NCI-H460 (cell line): ENCODE data around the gene ZNF398. TPM values are rescaled to one million over a fixed set of nuclear protein-coding genes. Genes with fewer than 3 reads are reported as not detected.
"Not testable (repeated sequence)": the region's sequence is repeated elsewhere in the genome, so short reads cannot be mapped to it uniquely, and the experiment has no call there.

ENCODE experiments used
- DNase-seq: peaks from one replicate; pipeline ENCODE4 v3.0.0-alpha.2; 2016; ENCODE audit warnings: low read depth; ENCODE audit errors: extremely low read depth
- small RNA-seq, 2 experiments: library from RNA; depleted of rRNA; stranded (forward); fragments of <200 nt; gene quantifications; one replicate each; pipeline ENCODE3, GENCODE V24; 2014
- total RNA-seq: library from RNA; depleted of rRNA; stranded (reverse); fragments of >200 nt; shearing (Covaris generic); gene quantifications from 2 replicates; pipeline ENCODE4 v1.2.3, GENCODE V29; 2014; rRNA removed

ZNF398 gene
- total RNA-seq, 1 experiment from 2014 or later = 10.7 TPM

DNA sequence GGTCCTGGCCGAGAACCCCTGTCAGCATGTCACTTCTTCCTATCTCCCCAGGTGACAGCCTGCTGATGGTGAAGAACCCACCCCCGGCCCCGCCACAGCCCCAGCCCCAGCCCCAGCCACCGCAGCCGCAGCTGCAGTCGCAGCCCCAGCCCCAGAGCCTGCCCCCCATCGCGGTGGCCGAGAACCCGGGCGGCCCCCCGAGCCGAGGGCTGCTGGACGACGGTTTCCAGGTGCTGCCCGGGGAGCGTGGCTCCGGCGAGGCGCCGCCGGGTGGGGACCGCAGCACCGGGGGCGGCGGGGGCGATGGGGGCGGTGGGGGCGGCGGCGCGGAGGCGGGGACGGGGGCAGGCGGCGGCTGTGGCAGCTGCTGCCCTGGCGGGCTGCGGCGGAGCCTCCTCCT, 76.5 kb downstream of the ZNF398 start:
- no peak for DNase-seq

GRCh38 chr7:149224352-149224751, 77.1 kb downstream of the ZNF398 start:
- DNase-seq = no peak

DNA sequence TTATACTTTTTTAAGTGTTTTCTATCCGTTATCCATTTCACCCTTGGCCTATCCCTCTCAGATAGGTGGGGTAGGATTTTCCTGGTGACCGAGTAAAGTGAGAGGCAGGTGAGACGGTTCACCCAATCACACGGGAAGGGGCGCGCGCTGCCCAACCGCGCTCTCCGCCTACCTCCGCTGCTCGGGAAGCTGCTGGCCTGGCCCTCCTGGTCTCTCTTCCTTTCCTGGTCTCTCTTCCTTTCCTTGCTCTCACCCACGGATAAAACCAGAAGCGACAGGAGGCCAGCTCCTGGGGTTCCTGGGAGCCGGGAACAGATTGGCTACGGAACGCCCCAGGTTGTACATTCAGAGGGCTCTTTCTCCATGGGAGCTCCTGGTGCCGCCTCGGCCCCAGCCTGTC, 77.9 kb downstream of the ZNF398 start:
- no peak for DNase-seq

- DNase-seq = no peak
Observed at GRCh38 chr7:149225656-149226055, 78.4 kb downstream of the ZNF398 start.

DNA sequence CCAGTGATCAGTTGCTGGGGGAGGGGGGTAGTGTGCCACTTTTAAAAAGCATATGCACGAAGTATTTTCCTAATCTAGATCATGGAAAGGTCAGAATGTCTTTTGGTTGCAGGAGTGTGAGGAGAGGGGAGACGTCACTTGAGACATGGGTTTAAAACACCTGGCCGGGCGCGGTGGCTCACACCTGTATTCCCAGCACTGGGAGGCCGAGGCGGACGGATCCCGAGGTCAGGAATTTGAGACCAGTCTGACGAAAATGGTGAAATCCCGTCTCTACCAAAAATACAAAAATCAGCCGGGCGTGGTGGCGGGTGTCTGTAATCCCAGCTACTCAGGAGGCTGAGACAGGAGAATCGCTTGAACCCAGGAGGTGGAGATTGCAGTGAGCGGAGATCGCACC, 79.1 kb downstream of the ZNF398 start:
- DNase-seq = not testable (repeated sequence)

DNA sequence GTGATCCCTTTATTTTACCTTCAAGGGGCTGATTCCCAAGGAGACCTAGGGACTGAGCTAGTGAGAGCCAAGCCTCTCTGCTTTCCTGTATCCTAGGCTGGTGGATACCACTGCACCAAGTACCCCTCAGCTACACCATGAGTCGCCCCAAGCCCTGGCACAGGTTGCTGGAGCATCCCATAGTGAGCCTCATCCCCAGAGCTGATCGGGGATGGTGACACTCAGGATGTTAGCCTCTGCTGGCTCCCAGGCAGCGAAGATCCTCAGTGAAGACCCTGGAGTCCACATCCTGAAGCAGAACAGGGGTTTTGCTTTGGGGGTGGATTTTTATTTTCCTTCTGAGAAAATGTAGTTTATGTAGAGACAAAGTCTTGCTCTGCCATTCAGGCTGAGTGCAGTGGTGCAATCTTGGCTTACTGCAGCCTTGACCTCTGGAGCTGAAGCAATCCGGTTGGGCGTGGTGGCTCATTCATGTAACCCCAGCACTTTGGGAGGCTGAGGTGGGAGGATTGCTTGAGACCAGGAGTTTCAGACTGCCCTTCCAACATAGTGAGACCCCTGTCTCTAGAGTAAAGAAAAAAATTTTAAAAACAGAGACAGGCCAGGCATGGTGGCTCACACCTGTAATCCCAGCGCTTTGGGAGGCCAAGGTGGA, 79.7 kb downstream of the ZNF398 start:
- no peak for DNase-seq

DNA sequence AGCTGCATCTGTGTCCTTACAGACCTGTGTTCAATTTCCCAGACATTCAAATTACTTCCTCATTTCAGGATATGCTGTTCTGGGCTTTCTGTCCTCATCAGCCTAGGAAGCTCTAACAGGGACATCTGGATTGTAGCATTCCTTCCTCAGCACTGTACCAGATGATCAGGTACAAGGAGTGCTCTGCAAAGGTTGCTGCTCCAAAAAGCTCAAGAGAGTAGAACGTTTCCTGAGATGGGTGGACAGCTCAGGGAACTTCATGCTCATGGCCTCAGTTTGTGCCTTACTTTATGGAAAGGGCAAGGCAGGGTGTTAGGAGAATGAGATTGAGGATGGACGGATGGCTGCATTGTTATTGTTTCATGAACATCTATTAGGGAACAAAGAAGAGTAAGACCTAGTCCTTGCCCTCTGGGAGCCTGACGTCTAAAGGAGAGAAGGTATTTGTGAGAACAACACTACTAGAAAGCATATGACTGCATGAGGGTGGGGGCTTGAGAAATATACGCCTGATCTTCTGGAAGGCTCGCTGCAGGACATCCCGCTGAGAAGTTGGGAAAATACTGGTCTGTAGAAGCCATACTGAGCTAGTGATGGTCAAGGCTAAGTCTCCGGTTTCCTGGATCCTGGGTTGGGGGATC, 81.7 kb downstream of the ZNF398 start:
- no peak for DNase-seq

- DNase-seq = no peak
Observed at GRCh38 chr7:149229526-149229925, 82.3 kb downstream of the ZNF398 start.

- no peak for DNase-seq
Observed at GRCh38 chr7:149232362-149232761, 85.1 kb downstream of the ZNF398 start.

Small RNA genes within 50 kb of the gene (small RNA-seq; reads per million reads assigned to genes)
- gene AC004890.1 (0 reads per million in 2 experiments), gene RN7SL521P (0.17 to 40.1 reads per million in 2 experiments)

Other genes starting within 250 kb of the ZNF398 start
- 248 and 264 TPM in 2 replicates for gene PDIA4, start 118.9 kb upstream of the ZNF398 start, total RNA-seq
- 4.5 and 5.0 TPM in 2 replicates for gene ZNF786, start 56.7 kb upstream of the ZNF398 start, total RNA-seq
- gene ZNF425, start 21.1 kb upstream of the ZNF398 start, total RNA-seq = 0.26 and 0.87 TPM in 2 replicates
- gene ZNF282, start 48.1 kb downstream of the ZNF398 start, total RNA-seq = 18.7 and 19.6 TPM in 2 replicates
- 4.5 and 5.5 TPM in 2 replicates for gene ZNF212, start 92.2 kb downstream of the ZNF398 start, total RNA-seq
- gene ZNF783, start 114.7 kb downstream of the ZNF398 start, total RNA-seq = 3.0 and 3.7 TPM in 2 replicates